Large intestine (tissue), 3 donors: Measurements from ENCODE around the gene HPCAL1. TPM values are rescaled to one million over a fixed set of nuclear protein-coding genes. Genes with fewer than 3 reads are reported as not detected.
A peak's percentile ranks its signal among the peaks of the same experiment; 100 is the strongest.

ENCODE experiments used
- DNase-seq, 2 donors: peaks; one replicate each; pipeline versions ENCODE4 v3.0.0 to v3.0.0-alpha.2; 2013
- H3K27ac ChIP-seq: one replicate; pipeline ENCODE4 v1.5.1; 2013; ENCODE audit warnings: low read length
- H3K27me3 ChIP-seq: 2 replicates; pipeline ENCODE4 v1.6.1; 2013; ENCODE audit warnings: low read length; ENCODE audit not compliant: control insufficient read depth, insufficient read depth
- H3K36me3 ChIP-seq: 2 replicates; pipeline ENCODE4 v1.6.1; 2013; ENCODE audit warnings: low read length; ENCODE audit not compliant: control insufficient read depth, insufficient read depth
- H3K4me1 ChIP-seq: one replicate; pipeline ENCODE4 v1.6.1; 2013; ENCODE audit warnings: low read length; ENCODE audit not compliant: control insufficient read depth, insufficient read depth
- H3K4me3 ChIP-seq: one replicate; pipeline ENCODE4 v1.5.1; 2013; ENCODE audit warnings: low read length
- H3K9me3 ChIP-seq: one replicate; pipeline ENCODE4 v1.6.1; 2013; ENCODE audit warnings: mild to moderate bottlenecking, low read depth, low read length, moderate library complexity; ENCODE audit not compliant: control insufficient read depth
- WGBS: methylation state at CpG from one replicate; pipeline ENCODE4 v1.1.5; 2013; ENCODE audit warnings: low lambda C conversion rate; ENCODE audit not compliant: insufficient coverage; 5-methylcytosine and 5-hydroxymethylcytosine counted together
- polyA plus RNA-seq: library from polyadenylated mRNA; unstranded; fragments of 120-200 nt; gene quantifications from one replicate; pipeline ENCODE4 v1.2.1, GENCODE V29; 2013

Gene HPCAL1
- polyA plus RNA-seq, 1 donor: 68.7 TPM

GRCh38 chr2:10425699-10426098, 123.0 kb downstream of the HPCAL1 start:
- Histone ChIP-seq H3K4me1 (peaks cover 19% of the 10 kb centered on the region), H3K9me3 (no peaks in the 10 kb centered on the region), H3K27ac (no peak overlapping the region), H3K4me3 (no peak overlapping the region), H3K36me3 (peaks cover 75% of the 10 kb centered on the region), H3K27me3 (no peaks in the 10 kb centered on the region)
- WGBS: no CpG with 5 or more reads among the region's 10 CpGs
- DNase-seq: no peak

GRCh38 chr2:10426726-10427617, 124.3 kb downstream of the HPCAL1 start:
- H3K27ac ChIP-seq: no peak overlapping the region
- peaks cover 65% of the 10 kb centered on the region for H3K36me3 ChIP-seq
- no peak overlapping the region for H3K4me3 ChIP-seq
- no peaks in the 10 kb centered on the region for H3K27me3 ChIP-seq
- H3K4me1 ChIP-seq: peaks cover 19% of the 10 kb centered on the region
- DNase-seq: no peak
- H3K9me3 ChIP-seq: no peaks in the 10 kb centered on the region
- WGBS: no CpG with 5 or more reads among the region's 40 CpGs

DNA sequence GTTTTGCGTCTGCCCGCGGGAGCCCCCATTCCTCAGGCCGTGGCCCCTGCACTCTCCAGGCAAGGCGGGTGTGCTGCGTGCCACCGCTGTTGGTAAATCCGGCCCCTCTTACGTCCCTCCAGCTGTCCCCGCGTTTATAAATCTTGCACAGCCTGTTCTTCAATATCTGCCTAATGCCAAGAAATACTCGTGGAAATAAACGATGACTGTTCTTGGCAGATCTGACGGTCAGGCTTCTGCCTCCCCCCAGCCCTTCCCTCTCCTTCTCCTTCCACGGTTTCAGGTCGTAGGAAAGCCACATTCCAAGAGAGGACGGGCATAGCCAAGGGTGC, 124.9 kb downstream of the HPCAL1 start:
- Histone ChIP-seq H3K4me1 (peaks cover 19% of the 10 kb centered on the region), H3K36me3 (peaks cover 58% of the 10 kb centered on the region), H3K27me3 (peaks cover 4% of the 10 kb centered on the region), H3K9me3 (no peaks in the 10 kb centered on the region), H3K4me3 (no peak overlapping the region), H3K27ac (no peak overlapping the region)
- WGBS: 80% methylated on average over 1 of the region's 17 CpGs
- DNase-seq: no peak

DNA sequence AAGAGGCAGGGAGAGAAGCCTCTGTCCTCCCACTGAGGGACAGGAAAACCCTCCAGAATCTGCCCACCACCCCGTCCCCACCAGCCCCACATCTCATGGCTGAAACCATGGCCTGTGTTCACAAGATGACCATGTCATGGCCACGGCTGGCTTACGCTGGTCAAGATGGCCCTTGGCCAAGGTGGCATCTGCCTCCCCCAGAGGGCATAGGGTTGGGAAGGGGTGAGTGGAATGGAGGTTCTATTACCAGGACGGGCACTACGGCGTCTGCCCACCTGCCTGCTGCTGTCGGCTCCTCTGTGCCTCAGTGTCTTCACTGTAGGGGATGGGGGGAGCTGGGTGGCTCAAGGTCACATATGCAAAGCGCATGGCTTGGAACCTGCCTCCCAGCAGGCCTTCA, 125.7 kb downstream of the HPCAL1 start:
- peak overlapping the region; percentile 60 for H3K27ac ChIP-seq
- DNase-seq: no peak
- peaks cover under 1% of the 10 kb centered on the region for H3K9me3 ChIP-seq
- WGBS: no CpG with 5 or more reads among the region's 8 CpGs
- H3K4me3 ChIP-seq: no peak overlapping the region
- peaks cover 21% of the 10 kb centered on the region for H3K4me1 ChIP-seq
- peaks cover 51% of the 10 kb centered on the region for H3K36me3 ChIP-seq
- H3K27me3 ChIP-seq: peaks cover 4% of the 10 kb centered on the region

DNA sequence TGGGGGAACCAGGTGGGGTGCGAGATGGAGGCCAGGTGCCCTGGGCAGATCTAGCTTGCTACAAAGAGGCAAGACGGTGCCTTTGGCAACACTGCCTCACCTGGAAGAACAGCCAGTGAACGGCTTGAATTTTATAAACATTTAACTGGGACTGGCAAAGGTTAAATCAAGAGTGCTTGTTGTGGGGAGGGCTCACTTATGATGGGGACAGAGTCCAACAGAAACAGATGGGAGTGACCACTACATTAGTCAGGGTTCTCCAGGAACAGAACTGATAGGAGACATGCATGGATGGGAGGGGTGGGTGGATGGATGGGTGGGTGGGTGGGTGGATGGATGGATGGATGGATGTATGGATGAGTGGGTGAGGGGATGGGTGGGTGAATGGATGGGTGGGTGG, 126.2 kb downstream of the HPCAL1 start:
- Histone ChIP-seq H3K36me3 (peaks cover 48% of the 10 kb centered on the region), H3K4me1 (peaks cover 25% of the 10 kb centered on the region), H3K9me3 (peaks cover 4% of the 10 kb centered on the region), H3K27ac (peak overlapping the region; percentile 60), H3K27me3 (peaks cover 4% of the 10 kb centered on the region), H3K4me3 (no peak overlapping the region)
- DNase-seq: peak in 1 of 2 donors; percentile 70
- whole genome bisulfite sequencing: no CpG with 5 or more reads among the region's 3 CpGs

GRCh38 chr2:10430886-10431622, 128.3 kb downstream of the HPCAL1 start:
- Histone ChIP-seq H3K27ac (peak overlapping the region; percentile 99), H3K4me3 (peak overlapping the region; percentile 64), H3K27me3 (peaks cover 4% of the 10 kb centered on the region), H3K9me3 (peaks cover 4% of the 10 kb centered on the region), H3K36me3 (peaks cover 30% of the 10 kb centered on the region), H3K4me1 (peaks cover 45% of the 10 kb centered on the region)
- WGBS: no CpG with 5 or more reads among the region's 8 CpGs
- peak in 1 of 2 donors; percentile 55 for DNase-seq

DNA sequence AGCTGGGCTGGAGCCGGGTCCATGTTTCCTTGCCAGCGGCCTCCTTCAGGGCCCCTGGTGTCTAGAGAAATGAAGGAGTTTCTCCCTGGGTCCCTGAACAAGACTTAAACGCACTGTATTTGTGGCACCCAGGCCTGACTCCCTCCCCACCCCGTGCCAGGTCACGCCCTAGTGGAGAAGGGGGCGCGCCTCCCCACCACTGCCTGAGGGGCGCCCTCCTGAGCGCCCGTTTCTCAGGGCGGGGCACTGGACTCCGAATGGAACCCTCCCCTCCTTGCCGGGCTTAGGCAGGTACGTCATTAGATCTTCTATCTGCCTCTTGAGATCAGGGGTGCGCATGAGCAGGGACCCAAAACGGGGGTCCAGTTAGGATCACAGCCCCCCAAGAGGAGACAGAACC, 129.1 kb downstream of the HPCAL1 start:
- Histone ChIP-seq H3K4me1 (peaks cover 52% of the 10 kb centered on the region), H3K27me3 (peaks cover 4% of the 10 kb centered on the region), H3K9me3 (peaks cover 4% of the 10 kb centered on the region), H3K4me3 (peak overlapping the region; percentile 64), H3K36me3 (peaks cover 23% of the 10 kb centered on the region), H3K27ac (peak overlapping the region; percentile 99)
- no CpG with 5 or more reads among the region's 16 CpGs for WGBS
- DNase-seq: peak; percentile 86 to 91

- peak overlapping the region; percentile 99 for H3K27ac ChIP-seq
- DNase-seq: peak; percentile 86 to 96
- peak overlapping the region; percentile 64 for H3K4me3 ChIP-seq
- H3K9me3 ChIP-seq: peaks cover 4% of the 10 kb centered on the region
- no CpG with 5 or more reads among the region's 49 CpGs for WGBS
- peaks cover 60% of the 10 kb centered on the region for H3K4me1 ChIP-seq
- H3K36me3 ChIP-seq: peaks cover 15% of the 10 kb centered on the region
- peaks cover 4% of the 10 kb centered on the region for H3K27me3 ChIP-seq
Observed at GRCh38 chr2:10432311-10433181, 129.8 kb downstream of the HPCAL1 start.

- Histone ChIP-seq H3K27me3 (peaks cover 4% of the 10 kb centered on the region), H3K9me3 (peaks cover 4% of the 10 kb centered on the region), H3K36me3 (peaks cover 7% of the 10 kb centered on the region), H3K27ac (peak overlapping the region; percentile 99), H3K4me1 (peaks cover 58% of the 10 kb centered on the region), H3K4me3 (peak overlapping the region; percentile 64)
- no CpG with 5 or more reads among the region's 10 CpGs for WGBS
- peak in 1 of 2 donors; percentile 78 for DNase-seq
Observed at GRCh38 chr2:10433264-10433946, 130.7 kb downstream of the HPCAL1 start.
